Kidney capillary endothelial cell (primary cell): ENCODE results near the gene PM20D1.
"Not testable (repeated sequence)": the region's sequence is repeated elsewhere in the genome, so short reads cannot be mapped to it uniquely, and the experiment has no call there.

ENCODE experiments used
- DNase-seq: peaks from one replicate; pipeline ENCODE4 v3.0.0-alpha.2; 2018; ENCODE audit warnings: low spot score

The PM20D1 gene, protein sequence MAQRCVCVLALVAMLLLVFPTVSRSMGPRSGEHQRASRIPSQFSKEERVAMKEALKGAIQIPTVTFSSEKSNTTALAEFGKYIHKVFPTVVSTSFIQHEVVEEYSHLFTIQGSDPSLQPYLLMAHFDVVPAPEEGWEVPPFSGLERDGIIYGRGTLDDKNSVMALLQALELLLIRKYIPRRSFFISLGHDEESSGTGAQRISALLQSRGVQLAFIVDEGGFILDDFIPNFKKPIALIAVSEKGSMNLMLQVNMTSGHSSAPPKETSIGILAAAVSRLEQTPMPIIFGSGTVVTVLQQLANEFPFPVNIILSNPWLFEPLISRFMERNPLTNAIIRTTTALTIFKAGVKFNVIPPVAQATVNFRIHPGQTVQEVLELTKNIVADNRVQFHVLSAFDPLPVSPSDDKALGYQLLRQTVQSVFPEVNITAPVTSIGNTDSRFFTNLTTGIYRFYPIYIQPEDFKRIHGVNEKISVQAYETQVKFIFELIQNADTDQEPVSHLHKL

GRCh38 chr1:205849619-205850355 lies at the start of gene PM20D1:
Gene PM20D1 (minus strand): TSS chr1:205850132. CDS start chr1:205850072, 60 bp downstream.
- DNase-seq: peak; percentile 53

- DNase-seq: no peak
Measured at GRCh38 chr1:205896351-205896750, 46.4 kb upstream of the PM20D1 start.

GRCh38 chr1:205894119-205894518 lies 44.2 kb upstream of the PM20D1 start:
- not testable (repeated sequence) for DNase-seq

- not testable (repeated sequence) for DNase-seq
Measured at GRCh38 chr1:205892175-205892574, 42.2 kb upstream of the PM20D1 start.

DNA sequence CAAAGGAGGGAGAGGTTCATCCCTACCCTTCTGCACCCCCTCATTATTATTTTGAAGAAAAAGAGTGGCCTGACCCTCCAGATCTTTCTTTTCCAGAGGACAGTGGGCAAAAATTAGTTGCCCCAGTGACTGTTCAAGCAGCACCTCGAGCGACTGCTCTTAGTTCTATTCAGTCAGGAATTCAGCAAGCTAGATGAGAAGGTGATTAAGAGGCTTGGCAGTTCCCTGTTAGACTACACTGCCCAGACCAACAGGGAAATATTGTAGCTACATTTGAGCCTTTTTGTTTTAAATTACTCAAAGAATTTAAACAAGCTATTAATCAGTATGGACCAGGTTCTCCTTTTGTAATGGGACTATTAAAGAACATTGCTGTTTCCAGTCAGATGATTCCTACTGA lies 41.5 kb upstream of the PM20D1 start:
- not testable (repeated sequence) for DNase-seq

- not testable (repeated sequence) for DNase-seq
Measured at GRCh38 chr1:205890631-205891030, 40.7 kb upstream of the PM20D1 start.

- DNase-seq: not testable (repeated sequence)
Measured at GRCh38 chr1:205889706-205890105, 39.8 kb upstream of the PM20D1 start.

DNA sequence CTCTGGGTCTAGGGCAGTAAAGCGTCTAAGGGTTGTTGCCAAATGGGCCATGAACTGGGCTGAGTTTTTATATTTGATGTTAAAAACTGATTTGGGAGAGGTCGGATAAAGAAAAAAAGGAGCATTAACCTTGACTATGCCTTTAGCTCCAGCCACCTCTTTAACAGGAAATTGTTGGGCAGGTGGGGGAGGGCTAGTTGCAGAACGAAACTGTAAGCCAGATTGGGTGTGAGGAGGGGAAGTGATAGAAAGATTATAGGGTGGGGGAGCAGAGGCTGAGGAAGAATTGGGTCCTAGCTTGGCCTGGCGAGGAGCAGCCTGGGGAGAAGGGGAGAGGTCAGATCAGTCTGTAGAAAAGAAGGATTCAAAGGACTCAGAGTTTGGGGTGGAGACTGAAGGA lies 39.1 kb upstream of the PM20D1 start:
- DNase-seq: not testable (repeated sequence)

- DNase-seq: no peak
Measured at GRCh38 chr1:205883792-205884191, 33.9 kb upstream of the PM20D1 start.

DNA sequence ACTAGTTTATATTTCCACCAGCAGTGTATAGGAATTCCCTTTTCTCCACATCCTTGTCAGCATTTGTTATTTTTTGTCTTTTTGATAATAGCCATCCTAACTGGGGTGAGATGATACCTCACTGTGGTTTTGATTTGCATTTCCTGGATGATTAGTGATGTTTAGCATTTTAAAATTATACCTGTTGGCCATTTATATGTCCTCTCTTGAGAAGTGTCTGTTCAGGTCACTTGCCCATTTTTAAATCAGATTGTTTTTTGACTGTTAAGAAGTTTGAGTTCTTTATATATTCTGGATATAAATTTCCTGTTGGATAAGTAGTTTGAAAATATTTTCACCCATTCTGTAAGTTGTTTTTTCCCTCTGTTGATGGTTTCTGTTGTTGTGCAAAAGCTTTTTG lies 31.0 kb upstream of the PM20D1 start:
- DNase-seq: no peak

DNA sequence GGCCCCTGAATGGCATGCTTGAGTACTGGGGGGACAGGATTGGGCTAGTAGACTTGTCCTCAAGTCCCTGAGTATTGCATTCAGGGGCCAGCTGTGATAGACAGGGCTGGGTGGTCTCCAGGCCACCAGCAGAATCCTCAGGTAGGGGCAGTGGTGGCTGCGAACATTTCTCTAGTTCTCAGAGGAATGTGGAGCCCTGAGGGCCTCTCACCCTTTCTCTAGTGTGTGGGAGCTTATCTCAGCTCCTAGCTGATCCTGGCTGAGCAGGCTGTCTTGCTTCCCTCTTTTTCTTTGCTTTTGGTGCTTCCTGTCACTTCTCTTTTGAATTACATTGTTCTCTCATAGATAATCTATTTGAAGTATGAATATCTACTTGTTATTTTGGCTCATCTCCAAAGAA lies 30.0 kb upstream of the PM20D1 start:
- no peak for DNase-seq

DNA sequence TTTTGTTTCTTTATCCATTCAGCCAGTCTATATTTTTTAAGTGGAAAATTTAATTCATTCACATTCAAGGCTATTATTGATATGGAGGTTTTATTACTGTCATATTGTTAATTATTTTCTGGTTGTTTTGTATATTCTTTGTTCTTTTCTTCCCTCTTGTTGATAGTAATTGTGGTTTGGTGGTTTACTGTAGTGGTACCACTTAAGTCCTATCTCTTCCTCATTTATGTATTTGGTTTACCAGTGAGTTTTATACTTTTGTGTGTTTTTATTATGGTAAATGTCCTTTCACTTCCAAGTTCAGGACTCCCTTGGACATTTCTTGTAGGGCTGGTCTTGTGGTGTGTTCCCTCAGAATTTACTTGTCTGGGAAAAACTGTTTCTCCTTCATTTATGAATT lies 28.1 kb upstream of the PM20D1 start:
- no peak for DNase-seq

GRCh38 chr1:205873148-205873547 lies 23.2 kb upstream of the PM20D1 start:
- DNase-seq: not testable (repeated sequence)

GRCh38 chr1:205870236-205870635 lies 20.3 kb upstream of the PM20D1 start:
- no peak for DNase-seq

GRCh38 chr1:205861540-205861939 lies 11.6 kb upstream of the PM20D1 start:
- no peak for DNase-seq

DNA sequence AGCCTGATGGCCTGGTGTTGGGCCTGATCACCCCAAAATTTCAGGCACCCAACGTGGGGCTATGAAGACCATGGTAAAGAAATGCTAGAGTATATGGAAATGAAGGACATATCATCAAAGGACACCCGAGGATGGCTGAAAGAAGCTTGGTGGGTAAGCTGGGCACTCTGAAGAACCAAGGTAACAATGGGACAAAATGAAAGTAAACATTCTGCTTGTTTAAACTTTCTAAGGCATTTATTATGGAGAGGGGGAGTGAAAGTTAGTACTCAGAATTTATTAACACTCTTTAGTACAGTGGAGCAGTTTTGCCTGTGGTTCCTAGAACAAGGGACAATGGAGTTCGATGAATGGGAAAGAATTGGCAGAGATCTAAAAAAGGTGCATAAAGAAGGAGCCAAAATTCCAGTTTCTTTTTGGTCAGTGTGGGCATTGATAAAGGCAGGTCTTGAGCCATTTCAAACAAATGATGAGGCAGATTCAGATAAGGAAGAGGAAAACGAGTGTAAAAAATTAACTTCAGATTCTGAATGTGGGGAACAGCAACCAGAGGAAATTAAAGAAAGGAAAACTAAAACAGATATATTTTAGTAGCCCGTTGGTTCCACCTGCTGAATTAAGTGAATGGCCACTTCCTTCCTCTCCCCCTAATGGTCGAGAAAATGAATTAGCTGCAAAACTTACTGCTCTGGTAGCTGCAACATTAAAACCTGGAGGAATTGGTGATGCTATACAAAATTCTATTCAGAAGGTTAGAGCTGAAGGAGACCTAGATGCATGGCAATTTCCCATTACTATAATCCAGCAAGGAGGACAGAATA lies 8.4 kb upstream of the PM20D1 start:
- DNase-seq: no peak

GRCh38 chr1:205857501-205857900 lies 7.6 kb upstream of the PM20D1 start:
- DNase-seq: not testable (repeated sequence)

DNA sequence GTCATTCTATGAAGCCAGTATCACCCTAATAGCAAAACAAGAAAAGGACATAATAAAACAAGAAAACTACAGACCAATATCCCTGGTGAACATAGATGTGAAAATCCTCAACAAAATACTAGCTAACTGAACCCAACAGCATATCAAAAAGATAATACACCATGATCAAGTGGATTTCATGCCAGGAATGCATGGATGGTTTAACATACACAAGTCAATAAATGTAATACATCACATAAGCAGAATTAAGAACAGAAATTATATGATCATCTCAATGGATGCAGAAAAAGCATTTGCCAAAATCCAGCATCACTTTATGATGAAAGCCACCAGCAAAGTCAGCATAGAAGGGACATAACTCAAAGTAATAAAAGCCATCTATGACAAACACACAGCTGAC lies 6.5 kb upstream of the PM20D1 start:
- no peak for DNase-seq

DNA sequence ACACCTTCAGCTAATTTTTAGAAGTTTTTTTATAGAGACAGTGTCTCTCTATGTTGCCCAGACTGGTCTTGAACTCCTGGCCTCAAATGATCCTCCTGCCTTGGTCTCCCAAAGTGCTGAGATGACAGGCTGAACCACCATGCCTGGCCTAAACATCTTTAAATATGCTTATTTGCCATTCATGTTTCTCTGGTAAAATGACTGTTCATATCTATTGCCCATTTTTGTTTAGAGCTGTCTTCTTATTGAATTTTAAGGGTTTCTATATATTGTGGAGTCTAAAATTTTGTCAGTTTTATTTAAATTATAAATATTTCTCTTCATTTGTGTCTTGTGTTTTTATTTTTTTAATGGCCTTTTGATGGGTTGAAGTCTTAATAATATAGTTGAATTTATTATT lies 3.0 kb upstream of the PM20D1 start:
- no peak for DNase-seq

GRCh38 chr1:205851993-205852392 lies 2.1 kb upstream of the PM20D1 start:
- DNase-seq: no peak

DNA sequence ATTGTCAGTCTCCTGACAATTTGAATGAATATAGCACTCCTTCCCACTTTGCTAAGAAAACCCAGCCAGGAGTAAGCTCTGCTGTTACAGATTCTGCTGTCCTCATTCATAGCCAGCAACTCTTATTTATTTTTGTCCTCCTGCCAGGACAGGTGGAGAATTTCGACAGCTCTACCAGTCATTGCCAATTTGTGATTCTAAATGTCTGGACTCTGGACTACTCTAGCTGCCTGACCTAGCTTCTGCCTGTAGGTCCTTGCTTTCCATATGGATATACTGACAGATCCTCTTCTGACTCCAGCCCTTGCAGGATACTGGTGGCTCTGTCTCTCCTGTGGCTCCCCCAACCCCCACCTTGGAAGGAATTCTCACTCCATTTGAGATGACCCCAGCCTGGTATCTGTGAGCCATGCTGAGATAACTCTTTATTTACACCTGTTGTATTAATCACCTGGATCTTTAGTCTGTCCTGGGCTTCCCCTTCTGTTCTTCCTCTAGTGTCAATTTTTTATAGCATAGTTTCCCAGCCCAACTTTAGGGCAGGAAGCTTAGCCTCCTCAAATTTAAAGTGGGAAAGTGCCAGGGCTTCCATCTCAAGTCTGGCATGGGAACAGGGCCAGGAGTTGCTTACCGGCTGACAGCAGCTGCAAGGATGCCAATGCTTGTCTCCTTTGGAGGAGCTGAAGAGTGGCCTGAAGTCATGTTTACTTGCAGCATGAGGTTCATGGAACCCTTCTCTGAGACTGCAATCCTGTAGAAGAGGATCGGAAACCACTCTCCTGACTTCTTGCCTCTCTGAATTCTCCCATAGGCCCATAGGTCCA lies 6.7 kb downstream of the PM20D1 start:
- DNase-seq: no peak
